Endometrium (tissue), 2 donors: Measurements from ENCODE around the gene ANG.
A peak's percentile ranks its signal among the peaks of the same experiment; 100 is the strongest.

Source experiments
- FAIRE-seq: peaks from 2 replicates; lab custom pipeline; 2012; peaks lifted over from hg19 to GRCh38; lab: Jason Lieb, UNC
- donor health status: control.
- donor health status: control.

Gene ANG

DNA sequence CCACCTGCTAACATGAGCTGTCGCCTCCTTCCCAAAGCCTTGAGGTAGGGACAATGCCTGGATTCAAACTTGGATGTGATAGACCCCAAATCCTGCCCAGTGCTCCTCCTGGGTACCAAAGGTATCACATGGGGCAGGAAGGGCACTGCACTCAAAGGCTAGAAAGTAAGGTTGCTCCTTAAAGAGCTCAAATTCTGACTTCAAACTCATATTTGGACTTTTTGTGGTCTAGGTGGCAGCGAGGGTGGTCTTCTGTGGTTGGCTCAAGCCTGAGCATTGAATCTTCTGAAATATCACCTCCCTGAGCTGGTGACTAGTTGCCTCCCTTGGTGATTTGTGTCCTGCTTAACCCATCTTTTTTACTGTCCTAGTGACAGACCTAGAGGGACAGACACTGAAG lies 12.5 kb upstream of the ANG start:
- FAIRE-seq = no peak

DNA sequence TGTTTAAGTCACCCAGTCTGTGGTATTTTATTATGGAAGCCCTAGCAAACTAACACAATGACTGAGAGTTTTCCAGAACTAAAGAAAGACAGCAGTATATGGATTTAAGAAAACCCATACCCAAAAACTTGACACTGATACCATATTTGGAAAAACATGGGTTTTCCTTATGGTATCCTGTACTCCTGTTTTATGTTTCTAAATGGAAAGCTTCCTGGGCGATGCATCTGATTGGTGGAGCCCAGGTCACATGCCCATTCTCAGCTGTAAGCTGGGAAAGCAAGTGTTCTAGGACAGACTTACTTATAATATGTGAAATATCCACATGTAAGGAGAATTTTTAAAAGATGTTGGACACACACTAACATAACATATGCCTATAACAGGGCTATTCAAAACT lies 8.7 kb upstream of the ANG start:
- no peak for FAIRE-seq

DNA sequence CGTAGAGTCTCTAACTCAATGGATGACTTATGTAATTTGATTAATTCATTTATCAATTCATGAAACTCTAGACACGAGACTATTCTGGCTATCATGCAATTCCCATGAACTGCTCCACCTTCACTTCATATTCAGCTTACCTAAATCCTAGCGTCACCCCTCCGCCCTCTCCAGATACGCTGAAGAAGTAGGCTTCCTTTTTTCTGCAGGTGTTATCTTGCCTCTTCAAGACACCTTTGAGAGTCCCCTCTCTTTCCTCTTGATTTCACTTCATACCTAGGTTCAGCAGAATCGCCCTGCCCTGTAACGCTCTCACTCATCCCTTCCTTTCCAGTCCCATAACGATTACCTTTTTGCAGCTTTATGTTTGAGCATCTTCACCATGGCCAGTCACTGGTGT lies 8.2 kb upstream of the ANG start:
- no peak for FAIRE-seq

DNA sequence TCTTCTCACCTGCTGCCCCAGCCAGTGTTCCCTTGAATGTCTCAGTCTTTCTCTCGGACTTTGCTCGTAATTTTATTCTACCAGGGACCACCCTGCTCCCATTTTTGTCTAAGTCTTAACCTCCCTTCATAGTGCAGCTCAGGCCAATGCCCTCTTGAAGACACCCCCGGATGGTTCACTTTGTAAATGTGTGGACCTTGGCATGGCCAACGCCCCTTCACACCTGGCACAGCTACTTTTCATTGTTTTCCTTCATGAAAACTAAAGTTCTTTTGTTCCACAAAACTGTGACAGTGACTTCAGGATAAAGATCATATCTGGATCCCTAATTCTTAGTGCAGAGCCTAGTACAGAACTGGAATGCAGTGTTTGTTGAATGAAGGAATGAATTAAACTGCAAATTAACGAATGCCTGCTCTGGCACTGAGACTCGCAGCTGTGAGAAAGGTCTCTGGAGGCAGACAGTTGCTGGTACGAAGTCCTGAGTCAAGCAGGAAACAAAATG lies 7.7 kb upstream of the ANG start:
- FAIRE-seq = no peak

DNA sequence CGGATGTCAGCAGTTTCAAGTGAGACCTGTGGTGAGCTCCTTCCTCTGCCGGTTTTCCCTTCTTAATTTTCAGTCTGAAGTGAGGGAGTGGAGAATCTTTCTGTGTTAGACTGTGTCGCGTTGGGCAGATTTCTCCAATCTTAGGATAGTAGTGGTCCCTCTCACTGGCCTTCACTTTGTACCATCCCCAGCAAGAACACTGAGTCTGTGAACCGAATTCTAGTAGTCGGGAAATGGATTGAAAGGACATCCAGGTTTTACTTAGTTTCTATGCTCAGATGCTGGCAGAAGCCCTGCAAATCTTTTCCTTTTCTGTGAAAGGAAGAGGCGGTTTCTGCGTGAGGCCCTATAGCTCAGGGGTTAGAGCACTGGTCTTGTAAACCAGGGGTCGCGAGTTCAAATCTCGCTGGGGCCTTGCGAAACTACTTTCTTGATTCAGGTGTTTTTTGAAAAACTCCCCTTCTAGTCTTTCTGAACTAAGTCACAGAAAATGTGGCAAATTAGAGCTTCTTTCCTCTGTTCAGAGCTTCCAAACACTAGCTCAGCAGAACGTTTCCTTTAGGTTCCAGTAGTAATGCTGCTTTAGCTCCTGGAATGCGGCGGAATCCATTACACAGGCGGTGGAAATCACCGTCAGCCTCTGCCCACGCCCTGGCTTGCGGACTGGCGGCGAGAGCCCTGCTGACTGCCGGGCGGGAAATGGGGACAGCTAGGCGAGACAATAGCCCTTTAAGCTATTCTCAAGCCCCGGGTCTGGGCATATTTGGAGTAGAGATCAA lies 7.0 kb upstream of the ANG start:
- no peak for FAIRE-seq

DNA sequence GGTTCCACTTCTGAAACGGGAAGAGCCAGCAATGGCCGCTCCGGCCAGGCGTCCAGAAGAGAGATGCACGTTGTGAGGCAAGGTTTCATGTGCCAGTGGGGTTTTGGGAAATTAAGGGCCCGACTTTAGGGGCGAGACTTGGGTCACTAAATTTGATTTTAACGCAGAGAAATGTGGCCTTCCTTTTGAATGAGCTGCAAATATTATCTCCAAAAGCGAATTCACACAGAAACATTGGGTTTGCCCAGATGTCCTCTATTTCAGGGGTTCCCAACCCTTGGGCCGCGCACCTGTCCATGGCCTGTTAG lies 6.5 kb upstream of the ANG start:
- no peak for FAIRE-seq

DNA sequence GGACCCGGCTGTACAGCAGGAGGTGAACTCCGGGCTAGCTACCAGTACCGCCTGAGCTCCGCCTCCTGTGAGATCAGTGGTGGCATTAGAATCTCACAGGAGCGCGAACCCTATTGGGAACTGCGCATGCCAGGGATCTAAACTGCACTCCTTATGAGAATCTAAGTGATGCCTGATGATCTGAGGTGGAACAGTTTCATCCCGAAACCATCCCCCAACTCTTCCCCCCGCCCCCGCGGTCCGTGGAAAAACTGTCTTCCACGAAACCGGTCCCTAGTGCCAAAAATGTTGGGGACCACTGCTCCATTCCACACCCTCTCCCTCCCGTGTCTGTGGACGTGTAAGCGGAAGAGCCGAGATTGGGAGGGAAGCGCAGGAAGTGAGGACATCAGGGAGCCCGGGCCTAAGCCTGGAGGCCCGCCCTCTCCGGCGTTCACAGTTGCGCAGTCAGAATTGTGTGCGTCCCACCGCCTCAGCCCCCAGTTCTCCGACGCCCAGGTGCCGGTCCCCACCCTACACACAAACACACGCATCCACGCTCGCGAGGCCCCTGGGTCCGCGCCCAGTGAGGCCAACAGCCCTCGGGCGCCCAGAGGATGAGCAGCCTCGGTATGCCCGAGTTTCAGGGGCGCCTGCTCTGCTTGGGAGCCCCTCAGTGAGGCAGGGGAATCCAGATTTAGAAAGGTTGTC lies 6.0 kb upstream of the ANG start:
- no peak for FAIRE-seq

DNA sequence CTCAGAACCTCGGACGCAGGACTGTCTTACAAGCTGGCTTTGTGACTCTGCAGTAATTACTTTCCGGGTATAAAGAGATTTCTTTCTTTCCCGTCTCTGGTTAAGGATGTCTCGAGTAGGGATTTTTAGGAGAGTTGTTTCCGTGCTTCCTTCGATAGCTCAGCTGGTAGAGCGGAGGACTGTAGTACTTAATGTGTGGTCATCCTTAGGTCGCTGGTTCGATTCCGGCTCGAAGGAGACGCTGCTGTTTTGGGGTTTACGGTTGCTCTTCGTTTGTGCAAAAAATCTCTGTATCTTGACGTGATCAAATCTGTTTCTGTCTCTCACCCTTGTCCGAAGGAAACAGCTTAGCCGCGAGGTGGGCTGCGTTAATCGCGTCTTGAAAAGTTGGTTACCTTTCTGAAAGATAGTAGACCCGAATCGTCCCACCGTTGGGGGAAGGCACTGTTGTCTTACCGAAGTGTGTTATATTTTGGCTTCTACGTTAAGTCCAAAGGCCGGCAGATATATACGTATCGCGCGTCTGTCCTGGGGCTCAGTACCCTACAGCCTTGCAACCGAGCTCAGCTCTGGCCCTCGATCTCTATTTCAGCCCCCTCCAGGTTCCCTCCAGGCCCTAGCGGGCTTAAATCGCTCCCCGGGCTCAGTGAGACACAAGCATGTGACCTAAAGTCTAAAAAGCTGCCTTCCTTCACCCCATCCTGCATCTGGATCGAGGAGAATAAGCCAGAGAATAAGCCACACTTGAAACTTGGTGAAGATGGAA lies 5.3 kb upstream of the ANG start:
- FAIRE-seq = no peak

DNA sequence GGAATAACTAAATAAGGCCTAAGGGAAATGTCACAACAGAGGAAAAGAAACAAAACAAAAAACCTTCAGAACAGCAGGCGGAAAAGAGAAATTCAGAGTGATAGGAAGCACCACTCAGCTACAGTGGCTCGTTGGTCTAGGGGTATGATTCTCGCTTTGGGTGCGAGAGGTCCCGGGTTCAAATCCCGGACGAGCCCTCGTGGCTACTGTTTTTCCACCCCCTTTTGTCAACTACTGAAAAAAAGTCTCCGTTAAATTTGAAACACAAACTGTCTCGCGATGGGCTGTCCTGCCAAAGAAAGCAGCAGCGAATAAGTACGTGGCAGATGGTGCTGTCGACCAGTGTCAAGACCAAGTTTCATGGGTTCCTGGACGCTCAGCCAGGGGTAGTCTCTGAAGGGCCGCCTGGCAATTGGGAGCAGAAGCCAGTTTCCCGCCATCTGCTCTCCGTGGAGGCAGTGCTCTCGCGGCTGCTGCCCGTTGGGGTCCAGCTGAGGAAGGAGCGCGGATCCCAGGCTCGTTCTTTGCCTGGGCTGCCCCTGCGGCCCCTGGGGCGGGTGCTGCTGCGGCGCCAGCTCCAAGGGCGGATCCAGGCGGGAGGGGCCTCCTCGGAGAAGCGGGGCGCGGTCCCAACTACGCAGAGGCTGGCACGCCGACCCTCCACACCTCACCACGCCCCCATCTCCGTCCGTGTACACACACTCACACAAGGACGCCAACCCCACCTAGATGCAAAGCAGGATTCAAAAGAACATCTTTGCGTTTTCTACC lies 4.5 kb upstream of the ANG start, which contains the start of gene RNASE4:
Gene RNASE4 (plus strand): TSS at position 670 of the 771 bp plus-strand sequence. CDS start 14,812 bp downstream, outside the sequence.
- no peak for FAIRE-seq

DNA sequence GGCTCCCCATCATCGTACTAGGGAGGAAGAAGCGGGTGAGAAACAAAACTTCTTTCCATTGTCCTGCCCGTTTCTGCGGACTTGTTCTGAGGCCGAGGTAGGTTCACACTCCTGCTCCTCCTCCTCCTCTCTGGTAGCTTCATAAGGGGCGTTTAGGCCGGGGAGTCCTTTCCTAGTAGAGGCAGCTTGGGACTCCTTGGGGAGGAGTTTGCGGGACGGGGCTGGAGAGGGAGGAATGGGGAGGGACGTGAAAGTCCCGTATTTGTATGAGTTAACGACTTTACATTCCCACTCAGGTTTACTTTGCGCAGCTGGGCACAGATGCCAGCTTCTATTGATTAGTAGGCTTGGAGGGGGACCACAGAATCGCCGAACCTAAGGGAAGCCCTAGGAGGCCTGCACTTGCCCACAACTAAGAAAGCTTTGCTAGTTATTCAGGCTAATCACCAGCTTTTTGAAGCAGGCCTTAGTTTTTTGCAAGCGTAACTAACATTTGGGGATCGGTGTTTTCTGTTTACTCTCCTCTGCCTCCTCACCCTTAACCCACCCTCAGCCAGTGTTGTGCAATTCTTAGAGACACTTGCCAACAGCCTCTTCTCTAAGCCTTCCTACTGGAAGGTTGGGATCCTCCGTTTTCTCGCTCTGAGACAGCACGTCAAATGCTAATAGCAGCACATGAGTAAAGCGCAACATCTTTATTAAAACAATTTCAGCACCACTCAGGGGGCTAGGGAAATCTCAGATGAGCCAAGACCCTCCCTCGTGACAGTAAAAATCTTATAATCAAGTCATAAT lies 3.7 kb upstream of the ANG start:
- no peak for FAIRE-seq

DNA sequence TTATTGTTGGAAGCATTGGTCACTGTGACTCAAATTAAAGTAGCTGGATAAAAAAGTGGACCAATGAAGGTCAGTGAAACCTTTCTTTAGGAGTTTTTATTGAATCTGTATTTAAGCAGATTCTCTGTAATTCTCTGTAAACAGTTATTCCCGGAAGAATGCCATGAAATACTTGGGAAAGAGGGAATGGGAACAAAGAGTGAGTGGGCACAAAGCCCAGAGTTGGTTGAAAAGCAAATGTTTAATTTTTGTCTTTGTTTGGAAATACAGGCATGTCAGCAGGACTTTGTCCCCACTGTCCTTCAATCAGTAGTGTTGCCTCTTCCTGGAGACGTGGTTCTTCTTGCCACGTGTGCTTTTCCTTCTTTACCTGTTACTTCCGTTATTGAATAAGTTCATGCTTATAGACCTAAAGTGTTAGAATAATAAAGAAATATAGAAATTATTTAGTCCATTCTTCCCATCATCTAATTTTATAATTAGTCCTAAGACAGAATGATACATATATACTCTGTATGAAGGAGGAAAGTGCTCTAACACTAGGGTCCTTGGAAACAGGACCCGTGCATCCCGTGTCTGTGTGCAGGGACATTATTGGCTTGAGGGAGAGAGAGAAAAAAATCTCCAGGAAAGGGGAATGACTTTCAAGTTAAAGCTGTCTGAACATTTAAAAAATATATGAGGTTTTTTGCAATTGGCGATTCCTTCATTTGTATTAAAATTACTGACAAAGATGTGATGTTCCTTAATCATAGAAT lies 2.0 kb upstream of the ANG start:
- no peak for FAIRE-seq

DNA sequence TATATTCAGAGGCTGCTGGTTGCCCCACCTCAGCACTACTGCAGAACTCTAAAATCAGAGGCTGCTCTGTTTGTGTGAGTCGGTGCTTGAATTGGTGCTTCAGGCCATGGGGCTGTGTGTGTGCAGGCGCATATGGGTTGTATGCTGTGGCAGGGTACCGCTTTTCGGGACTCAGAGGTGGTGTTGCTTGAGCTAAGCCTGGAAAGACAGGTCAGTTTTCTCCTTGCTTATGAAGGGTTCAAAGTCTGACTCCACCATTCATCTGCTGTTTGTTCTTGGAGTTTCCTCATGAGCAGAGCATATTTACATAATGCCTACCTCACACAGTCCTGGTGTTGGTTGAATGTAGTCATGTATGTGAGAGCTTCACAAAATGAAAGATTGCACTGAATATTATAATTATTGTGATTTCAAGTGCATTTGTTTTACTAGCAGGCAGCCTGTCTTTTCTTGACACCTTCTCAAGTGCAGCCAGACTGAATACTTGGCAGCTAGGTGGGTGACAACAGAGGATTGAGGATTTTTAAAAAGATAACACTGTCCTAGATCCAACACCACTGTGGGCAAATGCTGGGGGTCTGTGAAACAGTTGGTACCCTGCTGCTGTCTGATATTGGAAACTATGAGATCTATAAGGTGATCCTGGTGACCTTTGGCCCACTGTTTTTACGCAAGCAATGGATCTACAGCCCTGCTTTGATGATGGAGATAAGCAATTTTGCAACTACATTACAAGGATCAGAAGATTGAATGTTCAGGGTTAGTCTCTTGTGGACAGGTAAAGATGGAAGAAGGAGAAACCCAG lies 1.0 kb upstream of the ANG start:
- no peak for FAIRE-seq

DNA sequence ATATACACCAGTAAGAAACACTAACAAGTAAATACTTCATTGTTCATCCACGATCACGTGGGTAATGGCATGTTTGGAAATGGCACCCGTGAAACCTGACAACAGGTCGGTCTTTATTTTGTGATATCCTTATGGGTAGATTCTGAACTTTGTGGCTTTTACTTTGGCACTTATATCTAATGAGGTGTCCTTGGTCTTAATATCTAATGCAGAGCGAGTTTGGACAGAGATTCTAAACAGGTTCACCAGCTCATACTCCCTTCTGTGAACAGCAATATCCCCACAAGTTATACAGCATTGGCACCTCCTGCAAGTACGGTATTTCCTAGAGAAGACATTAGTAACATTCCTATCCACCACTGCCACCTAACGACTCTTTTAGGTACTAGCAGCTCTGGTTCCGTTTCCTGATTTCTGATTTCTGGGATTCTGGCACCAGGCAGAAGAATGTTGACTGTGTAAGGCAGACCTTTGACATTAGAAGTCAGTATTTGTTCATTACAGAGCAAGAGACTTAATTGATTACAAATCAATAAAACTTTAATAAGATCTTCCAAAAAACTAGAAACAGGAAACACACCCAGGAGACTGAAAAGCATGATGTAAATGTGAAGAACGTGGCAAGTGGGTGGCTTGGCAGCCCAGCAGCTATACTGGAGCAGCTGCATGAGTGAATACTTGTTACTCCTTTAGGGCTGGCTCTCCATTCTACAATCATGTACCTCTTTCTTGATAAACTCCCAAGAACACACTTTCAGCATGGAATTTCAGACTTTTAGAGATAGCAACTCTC lies 2.5 kb downstream of the ANG start:
- FAIRE-seq = peak; percentile 80

DNA sequence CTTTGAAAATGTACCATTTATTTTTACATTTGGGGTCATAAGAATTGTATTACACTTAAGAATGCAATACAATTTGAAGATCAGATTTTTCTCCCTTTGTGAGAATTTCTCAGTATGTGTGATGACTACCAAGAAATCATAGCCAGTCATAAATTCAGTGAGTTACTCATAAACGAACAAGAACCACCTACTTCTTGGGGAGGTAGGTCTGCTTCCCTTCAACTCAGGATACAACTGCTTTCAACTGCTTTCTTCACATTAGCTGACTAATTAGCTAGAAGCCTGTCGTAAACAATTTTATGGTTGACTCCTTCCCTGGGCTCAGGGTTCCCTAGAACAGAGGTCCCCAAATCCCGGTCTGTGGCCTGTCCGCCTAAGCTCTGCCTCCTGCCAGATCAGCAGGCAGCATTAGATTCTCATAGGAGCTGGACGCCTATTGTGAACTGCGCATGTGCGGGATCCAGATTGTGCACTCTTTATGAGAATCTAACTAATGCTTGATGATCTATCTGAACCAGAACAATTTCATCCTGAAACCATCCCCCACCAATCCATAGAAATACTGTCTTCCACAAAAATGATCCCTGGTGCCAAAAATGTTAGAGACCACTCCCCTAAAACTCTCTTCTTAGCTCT lies 3.7 kb downstream of the ANG start:
- FAIRE-seq = no peak

DNA sequence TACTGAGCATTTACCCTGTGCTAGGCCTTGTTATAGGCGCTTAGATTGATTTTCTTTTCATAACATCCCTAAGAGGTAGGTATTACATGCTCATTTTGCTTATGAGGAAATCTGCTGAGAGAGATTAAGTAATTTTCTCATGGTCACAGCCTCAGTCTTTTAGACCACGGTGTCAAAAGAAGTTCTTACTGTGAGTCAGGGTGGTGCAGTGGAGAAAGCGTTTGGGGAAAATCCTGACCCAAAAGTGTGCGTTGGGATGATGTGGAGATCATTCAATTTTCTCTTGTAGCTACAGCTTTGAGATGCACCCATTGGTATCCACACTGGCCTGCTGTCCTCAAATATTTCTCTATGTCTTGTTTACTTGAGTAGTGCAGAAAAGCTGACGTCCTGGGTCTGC lies 8.2 kb downstream of the ANG start:
- no peak for FAIRE-seq

DNA sequence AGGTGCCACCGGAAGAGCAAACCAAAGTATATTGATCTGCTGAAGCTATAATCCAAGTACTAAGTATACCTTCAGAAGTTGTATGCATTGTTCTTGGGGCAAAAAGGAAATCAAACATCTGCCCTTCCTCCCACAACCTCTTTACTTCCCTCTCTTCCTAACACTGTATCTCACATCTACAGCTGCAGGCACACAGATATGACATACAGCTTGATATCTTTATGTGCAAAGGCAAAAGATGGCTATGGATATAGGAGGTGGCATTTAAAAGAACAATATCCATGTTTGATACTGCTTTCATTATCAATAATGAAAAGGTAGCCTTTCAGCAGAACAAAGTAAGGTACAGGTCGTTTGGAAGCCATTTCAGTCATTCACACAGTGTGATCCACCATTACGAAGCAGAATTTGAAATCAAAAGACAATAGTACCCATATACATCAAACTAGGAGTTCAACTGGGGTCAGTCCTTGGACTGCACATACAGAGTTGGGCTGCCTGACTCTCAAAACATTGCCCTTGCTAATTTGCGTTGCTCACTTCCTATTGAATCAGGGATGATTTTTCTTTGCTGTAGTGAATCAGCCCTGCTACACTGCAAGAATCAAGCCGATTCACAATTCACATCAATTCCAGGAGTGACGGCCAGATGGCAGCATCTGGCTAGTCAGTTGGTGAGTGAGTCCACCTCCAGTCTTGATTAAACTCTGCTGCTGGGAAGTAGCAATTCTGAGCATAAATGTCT lies 8.9 kb downstream of the ANG start:
- FAIRE-seq = no peak

DNA sequence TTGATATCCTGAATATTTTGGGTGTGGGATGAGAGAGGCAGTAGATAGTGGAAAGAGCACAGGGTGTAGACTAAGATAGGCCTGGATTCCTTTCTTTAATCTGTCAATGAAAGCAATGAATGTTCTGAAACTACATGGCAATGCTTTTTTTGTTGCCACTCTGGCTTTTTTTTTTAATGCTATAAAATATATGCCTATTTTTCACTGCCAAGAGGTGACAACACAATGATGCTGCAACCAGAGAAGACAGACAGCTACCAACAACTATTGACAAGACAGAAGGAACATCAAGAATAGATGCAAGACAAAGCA lies 9.4 kb downstream of the ANG start:
- no peak for FAIRE-seq

DNA sequence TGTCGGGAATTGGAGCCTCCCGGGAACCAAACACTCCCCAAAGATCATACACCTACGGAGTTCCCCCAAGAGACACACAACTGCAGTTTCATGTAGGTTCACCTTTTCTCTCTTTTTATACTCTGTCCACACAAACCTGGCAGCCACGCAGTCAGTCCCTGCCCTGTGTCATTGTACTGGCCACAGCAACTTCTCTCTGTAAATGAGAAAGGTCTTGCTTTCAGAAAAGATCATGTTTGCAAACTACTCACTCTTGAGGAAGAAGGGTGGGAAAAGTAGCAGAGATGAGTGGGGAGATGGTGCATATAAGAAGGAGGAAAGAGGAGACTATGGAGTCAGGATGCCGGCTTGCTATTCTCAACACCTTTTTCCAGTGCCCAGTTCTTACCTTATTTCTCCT lies 10.4 kb downstream of the ANG start:
- no peak for FAIRE-seq
